NOMO-1 treated with dmso at 0.1 percent for 144 hours (cell line): Measurements from ENCODE around the gene PIP4K2B.

ENCODE experiments used
- DNase-seq: peaks from one replicate; lab custom pipeline; 2025; ENCODE audit not compliant: unreplicated experiment; lab: John Stamatoyannopoulos, UW

PIP4K2B gene

GRCh38 chr17:38746004-38746848, 53.1 kb downstream of the PIP4K2B start:
- DNase-seq = no peak

- no peak for DNase-seq
Observed at GRCh38 chr17:38745545-38745944, 53.8 kb downstream of the PIP4K2B start.

- DNase-seq = no peak
Observed at GRCh38 chr17:38743556-38744171, 55.7 kb downstream of the PIP4K2B start.

- no peak for DNase-seq
Observed at GRCh38 chr17:38742411-38743308, 56.7 kb downstream of the PIP4K2B start.

GRCh38 chr17:38741921-38742410, 57.4 kb downstream of the PIP4K2B start:
- no peak for DNase-seq

- DNase-seq = no peak
Observed at GRCh38 chr17:38741461-38741860, 57.9 kb downstream of the PIP4K2B start.

GRCh38 chr17:38740806-38741205, 58.5 kb downstream of the PIP4K2B start:
- DNase-seq = no peak

- DNase-seq = no peak
Observed at GRCh38 chr17:38740044-38740443, 59.3 kb downstream of the PIP4K2B start.

GRCh38 chr17:38739305-38739704, 60.1 kb downstream of the PIP4K2B start:
- no peak for DNase-seq

- DNase-seq = no peak
Observed at GRCh38 chr17:38738686-38739085, 60.7 kb downstream of the PIP4K2B start.

- DNase-seq = no peak
Observed at GRCh38 chr17:38738007-38738662, 61.2 kb downstream of the PIP4K2B start.

GRCh38 chr17:38735161-38735997, 64.0 kb downstream of the PIP4K2B start:
- DNase-seq = no peak

- DNase-seq = no peak
Observed at GRCh38 chr17:38733982-38734973, 65.1 kb downstream of the PIP4K2B start.

- no peak for DNase-seq
Observed at GRCh38 chr17:38733282-38733981, 65.9 kb downstream of the PIP4K2B start.

GRCh38 chr17:38732376-38733281, 66.7 kb downstream of the PIP4K2B start:
- DNase-seq = no peak

- DNase-seq = no peak
Observed at GRCh38 chr17:38731526-38732294, 67.6 kb downstream of the PIP4K2B start.
